ENCODE measurements around the gene ADPRHL1. TPM values are rescaled to one million over a fixed set of nuclear protein-coding genes. Genes with fewer than 3 reads are reported as not detected.

The ADPRHL1 gene
- total RNA-seq, 1 donor: 5.1 TPM

- Histone ChIP-seq H3K4me1 (ENCODE audit: insufficient read depth, low read length) (peaks cover 6% of the 10 kb centered on the region), H3K79me2 (ENCODE audit: insufficient read depth, low read length) (no peaks in the 10 kb centered on the region), H3K4me2 (ENCODE audit: insufficient read depth, low read length) (no peak overlapping the region), H2AFZ (ENCODE audit: low read length) (no peak overlapping the region), H4K20me1 (ENCODE audit: insufficient read depth, low read length) (no peaks in the 10 kb centered on the region), H3K9me3 (ENCODE audit: low read depth, low read length) (no peaks in the 10 kb centered on the region), H3K36me3 (ENCODE audit: insufficient read depth, low read length) (no peaks in the 10 kb centered on the region), H3K27ac (ENCODE audit: low read depth, low read length) (no peak overlapping the region), H3K4me3 (ENCODE audit: insufficient read depth, low read length) (no peak overlapping the region), H3K27me3 (ENCODE audit: insufficient read depth, low read length) (no peaks in the 10 kb centered on the region)
- DNase-seq (ENCODE audit: insufficient read length, low spot score, missing footprints): no peak
- no peak for TF ChIP-seq CTCF (IDR thresholded peaks at IDR 0.05; ENCODE audit: extremely low read depth, low read depth, low read length)
These were observed 47.6 kb downstream of the ADPRHL1 start for GRCh38 chr13:113405481-113406300.

DNA sequence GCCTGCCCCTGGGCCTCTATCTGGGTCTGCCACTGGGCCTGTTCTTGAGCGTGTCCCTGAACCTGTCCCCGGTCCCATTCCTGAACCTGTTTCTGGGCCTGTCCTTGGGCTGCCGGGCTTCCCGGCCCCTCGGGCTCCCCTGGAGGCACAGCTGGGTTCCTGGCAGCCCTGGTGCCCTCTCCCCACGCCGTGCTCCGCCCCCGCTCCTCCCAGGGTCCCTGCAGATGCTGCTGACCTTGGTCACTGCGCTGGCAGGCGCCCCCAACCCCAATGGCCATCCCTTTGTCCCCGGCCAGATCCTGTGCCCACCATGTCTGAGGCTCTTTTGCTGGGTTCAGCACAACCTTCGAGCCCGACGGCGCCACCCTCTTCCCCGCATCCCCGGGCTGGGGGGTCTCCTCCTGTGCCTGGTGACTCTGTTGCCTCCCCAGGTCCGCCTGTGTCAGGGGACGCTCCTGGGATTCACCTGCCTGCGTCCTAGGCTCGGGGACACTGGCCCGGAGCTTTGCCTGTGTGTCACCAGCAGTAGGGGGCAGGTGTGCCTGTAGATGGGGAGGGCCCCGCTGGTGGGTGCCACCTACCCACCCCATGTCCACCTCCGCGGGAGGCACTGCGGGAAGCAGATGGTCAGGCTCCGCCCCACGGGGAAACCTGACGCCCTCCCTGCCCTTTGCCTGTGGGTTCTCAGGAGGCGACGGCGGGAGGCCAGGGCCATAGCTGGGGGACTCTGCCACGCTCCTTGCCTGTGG lies 48.4 kb downstream of the ADPRHL1 start:
- TF ChIP-seq CTCF (IDR thresholded peaks at IDR 0.05; ENCODE audit: extremely low read depth, low read depth, low read length): no peak
- no peaks in the 10 kb centered on the region for H3K9me3 ChIP-seq (ENCODE audit: low read depth, low read length)
- no peak overlapping the region for H3K4me2 ChIP-seq (ENCODE audit: insufficient read depth, low read length)
- no peaks in the 10 kb centered on the region for H3K36me3 ChIP-seq (ENCODE audit: insufficient read depth, low read length)
- no peaks in the 10 kb centered on the region for H3K79me2 ChIP-seq (ENCODE audit: insufficient read depth, low read length)
- no peak overlapping the region for H2AFZ ChIP-seq (ENCODE audit: low read length)
- no peaks in the 10 kb centered on the region for H4K20me1 ChIP-seq (ENCODE audit: insufficient read depth, low read length)
- DNase-seq (ENCODE audit: insufficient read length, low spot score, missing footprints): peak; percentile 49
- no peak overlapping the region for H3K27ac ChIP-seq (ENCODE audit: low read depth, low read length)
- no peaks in the 10 kb centered on the region for H3K4me1 ChIP-seq (ENCODE audit: insufficient read depth, low read length)
- H3K4me3 ChIP-seq (ENCODE audit: insufficient read depth, low read length): no peak overlapping the region
- H3K27me3 ChIP-seq (ENCODE audit: insufficient read depth, low read length): no peaks in the 10 kb centered on the region

DNA sequence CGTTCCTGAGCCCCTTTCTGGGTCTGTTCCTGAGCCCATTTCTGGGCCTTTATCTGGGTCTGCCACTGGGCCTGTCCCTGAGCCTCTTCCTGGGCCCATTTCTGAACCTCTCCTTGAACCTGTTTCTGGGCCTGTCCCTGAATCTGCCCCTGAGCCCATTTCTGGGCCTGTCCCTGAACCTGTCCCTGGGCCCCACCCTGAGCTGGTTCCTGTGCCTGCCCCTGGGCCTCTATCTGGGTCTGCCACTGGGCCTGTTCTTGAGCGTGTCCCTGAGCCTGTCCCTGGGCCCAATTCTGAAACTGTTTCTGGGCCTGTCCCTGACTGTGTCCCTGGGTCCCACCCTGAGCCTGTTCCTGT lies 48.9 kb downstream of the ADPRHL1 start:
- Histone ChIP-seq H2AFZ (ENCODE audit: low read length) (no peak overlapping the region), H3K9me3 (ENCODE audit: low read depth, low read length) (no peaks in the 10 kb centered on the region), H3K4me1 (ENCODE audit: insufficient read depth, low read length) (peaks cover 1% of the 10 kb centered on the region), H4K20me1 (ENCODE audit: insufficient read depth, low read length) (no peaks in the 10 kb centered on the region), H3K4me3 (ENCODE audit: insufficient read depth, low read length) (no peak overlapping the region), H3K36me3 (ENCODE audit: insufficient read depth, low read length) (no peaks in the 10 kb centered on the region), H3K4me2 (ENCODE audit: insufficient read depth, low read length) (no peak overlapping the region), H3K79me2 (ENCODE audit: insufficient read depth, low read length) (no peaks in the 10 kb centered on the region), H3K27me3 (ENCODE audit: insufficient read depth, low read length) (no peaks in the 10 kb centered on the region), H3K27ac (ENCODE audit: low read depth, low read length) (no peak overlapping the region)
- TF ChIP-seq CTCF (IDR thresholded peaks at IDR 0.05; ENCODE audit: extremely low read depth, low read depth, low read length): no peak
- no peak for DNase-seq (ENCODE audit: insufficient read length, low spot score, missing footprints)

All from osteoblast (primary cell).